K562 (cell line): ENCODE measurements around the gene MRPL42. TPM values are rescaled to one million over a fixed set of nuclear protein-coding genes. Genes with fewer than 3 reads are reported as not detected.

Source experiments
- ATAC-seq: fragments of 200-7000 bp; cut with Tn5 transposase; 3 replicates; pipeline ENCODE4 v1.9.1; 2020; ENCODE audit warnings: moderate library complexity
- BruUV-seq: library from RNA; stranded (reverse); fragments of 400-500 nt; replicated peaks from 2 replicates; lab custom pipeline; 2021; lab: Mats Ljungman, UMichigan
- CTCF ChIA-PET: fragments of 300-600 bp; formaldehyde crosslinking; extraction: SDS; loops from one replicate; lab custom pipeline; 2021; ENCODE audit warnings: low intra/inter-chr PET ratio; lab: Yijun Ruan, JAX
- POLR2A ChIA-PET: fragments of 300-600, 350-650 bp; sonication (Branson Sonifier 250); formaldehyde crosslinking; extraction: SDS; loops from one replicate; lab custom pipeline; 2021; ENCODE audit warnings: antibody characterized with exemption, inconsistent platforms; lab: Yijun Ruan, JAX
- DNase-seq, 4 experiments: peaks; one replicate each; pipeline versions ENCODE4 v3.0.0 to v3.0.0-alpha.2; 2011 to 2018; ENCODE audit warnings: low spot score in 3 of 4, mixed read lengths in 3 of 4; ENCODE audit errors: extremely low read depth in 1 of 4
- FAIRE-seq: peaks from 2 replicates; lab custom pipeline; 2011; peaks lifted over from hg19 to GRCh38; lab: Jason Lieb, UNC
- H2AFZ ChIP-seq: 2 replicates; pipeline ENCODE4 v1.6.0; 2011; ENCODE audit warnings: low read depth, low read length, control low read depth, inconsistent platforms
- H3K27ac ChIP-seq: fragments of 200-600 bp; 3 replicates; pipeline ENCODE4 v1.8.0; 2011; ENCODE audit warnings: low read depth, mild to moderate bottlenecking, control low read depth, inconsistent platforms, low read length, moderate library complexity, mixed read lengths; ENCODE audit errors: extremely low read depth
- H3K27me3 ChIP-seq, 2 experiments: fragments of 300-600 bp in 1 of 2; 2 replicates in 1 of 2; 3 replicates in 1 of 2; pipeline versions ENCODE4 v1.6.0 to v1.8.0; 2011; ENCODE audit warnings: inconsistent platforms in 2 of 2, low read length in 2 of 2, mild to moderate bottlenecking in 1 of 2, mixed read lengths in 1 of 2, moderate library complexity in 1 of 2; ENCODE audit not compliant: control insufficient read depth in 2 of 2, insufficient read depth in 2 of 2
- H3K36me3 ChIP-seq: fragments of 300-600 bp; 3 replicates; pipeline ENCODE4 v1.8.0; 2011; ENCODE audit warnings: mild to moderate bottlenecking, low read length, inconsistent platforms; ENCODE audit not compliant: control insufficient read depth, insufficient read depth
- H3K4me1 ChIP-seq, 2 experiments: fragments of 200-600 bp in 1 of 2; replicated peaks in 1 of 2; 2 replicates in 1 of 2; 3 replicates in 1 of 2; pipeline versions ENCODE4 v1.5.1 to v1.8.0; 2011; ENCODE audit warnings: inconsistent platforms in 2 of 2, low read length in 2 of 2, mild to moderate bottlenecking in 1 of 2, mixed read lengths in 1 of 2, moderate library complexity in 1 of 2; ENCODE audit not compliant: control insufficient read depth in 2 of 2, insufficient read depth in 2 of 2
- H3K4me2 ChIP-seq: 2 replicates; pipeline ENCODE4 v1.6.1; 2011; ENCODE audit warnings: low read length, control low read depth, inconsistent platforms, mixed read lengths; ENCODE audit not compliant: insufficient read depth
- H3K4me3 ChIP-seq: fragments of 200-600 bp; sonication (generic), shearing (Covaris generic); 2 replicates; pipeline ENCODE4 v1.5.1; 2016; ENCODE audit warnings: control low read depth, inconsistent platforms
- H3K79me2 ChIP-seq: fragments of 200-600 bp; 3 replicates; pipeline ENCODE4 v1.8.0; 2011; ENCODE audit warnings: low read length, inconsistent platforms; ENCODE audit not compliant: control insufficient read depth, insufficient read depth
- H3K9ac ChIP-seq, 2 experiments: 2 replicates each; pipeline versions ENCODE4 v1.6.0 to v1.6.1; 2011; ENCODE audit warnings: low read depth in 2 of 2, low read length in 2 of 2, control low read depth in 1 of 2, inconsistent platforms in 1 of 2, mild to moderate bottlenecking in 1 of 2, mixed read lengths in 1 of 2; ENCODE audit not compliant: insufficient read depth in 1 of 2
- H3K9me1 ChIP-seq: one replicate; pipeline ENCODE4 v1.6.0; 2011; ENCODE audit warnings: inconsistent platforms, mild to moderate bottlenecking, low read length, moderate library complexity; ENCODE audit not compliant: control insufficient read depth, insufficient read depth
- H3K9me3 ChIP-seq: replicated peaks from 2 replicates; pipeline ENCODE4 v1.5.1; 2011; ENCODE audit warnings: low read depth, low read length, inconsistent platforms; ENCODE audit not compliant: control insufficient read depth, insufficient read depth
- H4K20me1 ChIP-seq: replicated peaks from 2 replicates; pipeline ENCODE4 v1.6.1; 2011; ENCODE audit warnings: low read length, inconsistent platforms, mixed read lengths; ENCODE audit not compliant: control insufficient read depth, insufficient read depth
- RBM25 ChIP-seq: fragments of 200-400 bp; formaldehyde crosslinking; IDR thresholded peaks from 2 replicates; pipeline ENCODE4 v1.6.1; 2018; ENCODE audit warnings: low read length, low read depth, moderate library complexity; ENCODE audit not compliant: severe bottlenecking
- ZNF121 ChIP-seq: sonication (generic); formaldehyde crosslinking; conservative IDR thresholded peaks from 2 replicates; pipeline ENCODE4 v1.8.0; 2022; ENCODE audit warnings: missing genetic modification reagents
- WGBS: fragments of 100-300 bp; shearing (Covaris generic); methylation state at CpG from one replicate; pipeline ENCODE4 v1.1.6; 2016; ENCODE audit warnings: low coverage, mixed read lengths; ENCODE audit not compliant: insufficient coverage; ENCODE audit errors: missing lambda C conversion rate; 5-methylcytosine and 5-hydroxymethylcytosine counted together
- in situ Hi-C: fragments of 300-500 bp; cut with MboI; formaldehyde crosslinking; loops from 4 replicates; pipeline ENCODE4 v1.15.0; 2018; ENCODE audit warnings: inconsistent platforms, mixed read lengths
- intact Hi-C: fragments of 100-400 bp; cut with micrococcal nuclease; formaldehyde crosslinking; loops from 2 replicates; pipeline ENCODE4 v1.14.2; 2022
- polyA plus RNA-seq, 8 experiments: library from polyadenylated mRNA; depleted of rRNA in 4 of 8; stranded (reverse) in 5 of 8; unstranded in 3 of 8; fragments of >200 nt; fragmentation: Nextera tagmentation in 2 of 8; fragmentation: Illumina TruSeq in 1 of 8; extraction: Ambion mirVana in 2 of 8; extraction: Trizol in 1 of 8; gene quantifications; 2 replicates each; pipeline versions ENCODE4 v1.2.1 to v1.2.3, GENCODE V29; 2011 to 2014; ENCODE audit warnings: inconsistent platforms in 1 of 8, missing spikeins in 1 of 8
- total RNA-seq, 7 experiments: library from RNA; depleted of rRNA in 6 of 7; stranded (reverse); fragments of >200 nt in 6 of 7; fragmentation: Illumina TruSeq in 2 of 7; extraction: Trizol in 2 of 7; gene quantifications; 2 replicates each; pipeline versions ENCODE4 v1.2.1 to v1.2.3, GENCODE V29; 2011 to 2021; ENCODE audit warnings: low replicate concordance in 1 of 7
- TF ChIP-seq, protein P1 (sequence below): fragments of 450-650 bp; IDR thresholded peaks from 2 replicates; pipeline ENCODE4 v1.6.1; 2016; ENCODE audit warnings: low read depth
- TF ChIP-seq, protein P2 (sequence below): IDR thresholded peaks from 3 replicates; pipeline ENCODE4 v1.6.1; 2011; ENCODE audit warnings: borderline replicate concordance, mild to moderate bottlenecking; ENCODE audit not compliant: insufficient read length, insufficient read depth

MRPL42 gene
- total and polyA plus RNA-seq, 9 of the 15 experiments (the other 6 are each of a cell fraction or from before 2014, with no cell fraction given), result 104 to 806 (median 218) TPM

GRCh38 chr12:93417967-93418480, 49.3 kb upstream of the MRPL42 start:
- H3K4me1 ChIP-seq, result peaks cover 3 to 14% of the 10 kb centered on the region in 2 experiments; a peak in 2 of 5 replicates
- no peak for ATAC-seq
- WGBS, result 89% methylated on average over 4 of the region's 4 CpGs

More at GRCh38 chr12:93417967-93418480, 49.3 kb upstream of the MRPL42 start:
- intact Hi-C loops (loop anchor here (5.0 kb wide), 3 partner anchors 391 to 631 kb away; no protein-coding TSS in a partner anchor), in situ Hi-C loops (loop anchor here (25.0 kb wide), 2 partner anchors 431 to 631 kb away; no protein-coding TSS in a partner anchor)
- Histone ChIP-seq H2AFZ (no peak overlapping the region), H3K79me2 (peaks cover 97% of the 10 kb centered on the region), H3K4me2 (no peak overlapping the region), H3K4me3 (no peak overlapping the region), H3K9me1 (no peaks in the 10 kb centered on the region), H3K27me3 (no peaks in the 10 kb centered on the region), H3K27ac (no peak overlapping the region), H4K20me1 (peaks cover 20% of the 10 kb centered on the region), H3K9me3 (no peaks in the 10 kb centered on the region), H3K36me3 (peaks cover 10% of the 10 kb centered on the region; the same call in 2 of the 3 replicates), H3K9ac (no peak overlapping the region)
- POLR2A ChIA-PET, result no interaction called here
- BruUV-seq, result no TSS peak
- DNase-seq (no peak), FAIRE-seq (no peak)
- TF ChIP-seq, protein P1, sequence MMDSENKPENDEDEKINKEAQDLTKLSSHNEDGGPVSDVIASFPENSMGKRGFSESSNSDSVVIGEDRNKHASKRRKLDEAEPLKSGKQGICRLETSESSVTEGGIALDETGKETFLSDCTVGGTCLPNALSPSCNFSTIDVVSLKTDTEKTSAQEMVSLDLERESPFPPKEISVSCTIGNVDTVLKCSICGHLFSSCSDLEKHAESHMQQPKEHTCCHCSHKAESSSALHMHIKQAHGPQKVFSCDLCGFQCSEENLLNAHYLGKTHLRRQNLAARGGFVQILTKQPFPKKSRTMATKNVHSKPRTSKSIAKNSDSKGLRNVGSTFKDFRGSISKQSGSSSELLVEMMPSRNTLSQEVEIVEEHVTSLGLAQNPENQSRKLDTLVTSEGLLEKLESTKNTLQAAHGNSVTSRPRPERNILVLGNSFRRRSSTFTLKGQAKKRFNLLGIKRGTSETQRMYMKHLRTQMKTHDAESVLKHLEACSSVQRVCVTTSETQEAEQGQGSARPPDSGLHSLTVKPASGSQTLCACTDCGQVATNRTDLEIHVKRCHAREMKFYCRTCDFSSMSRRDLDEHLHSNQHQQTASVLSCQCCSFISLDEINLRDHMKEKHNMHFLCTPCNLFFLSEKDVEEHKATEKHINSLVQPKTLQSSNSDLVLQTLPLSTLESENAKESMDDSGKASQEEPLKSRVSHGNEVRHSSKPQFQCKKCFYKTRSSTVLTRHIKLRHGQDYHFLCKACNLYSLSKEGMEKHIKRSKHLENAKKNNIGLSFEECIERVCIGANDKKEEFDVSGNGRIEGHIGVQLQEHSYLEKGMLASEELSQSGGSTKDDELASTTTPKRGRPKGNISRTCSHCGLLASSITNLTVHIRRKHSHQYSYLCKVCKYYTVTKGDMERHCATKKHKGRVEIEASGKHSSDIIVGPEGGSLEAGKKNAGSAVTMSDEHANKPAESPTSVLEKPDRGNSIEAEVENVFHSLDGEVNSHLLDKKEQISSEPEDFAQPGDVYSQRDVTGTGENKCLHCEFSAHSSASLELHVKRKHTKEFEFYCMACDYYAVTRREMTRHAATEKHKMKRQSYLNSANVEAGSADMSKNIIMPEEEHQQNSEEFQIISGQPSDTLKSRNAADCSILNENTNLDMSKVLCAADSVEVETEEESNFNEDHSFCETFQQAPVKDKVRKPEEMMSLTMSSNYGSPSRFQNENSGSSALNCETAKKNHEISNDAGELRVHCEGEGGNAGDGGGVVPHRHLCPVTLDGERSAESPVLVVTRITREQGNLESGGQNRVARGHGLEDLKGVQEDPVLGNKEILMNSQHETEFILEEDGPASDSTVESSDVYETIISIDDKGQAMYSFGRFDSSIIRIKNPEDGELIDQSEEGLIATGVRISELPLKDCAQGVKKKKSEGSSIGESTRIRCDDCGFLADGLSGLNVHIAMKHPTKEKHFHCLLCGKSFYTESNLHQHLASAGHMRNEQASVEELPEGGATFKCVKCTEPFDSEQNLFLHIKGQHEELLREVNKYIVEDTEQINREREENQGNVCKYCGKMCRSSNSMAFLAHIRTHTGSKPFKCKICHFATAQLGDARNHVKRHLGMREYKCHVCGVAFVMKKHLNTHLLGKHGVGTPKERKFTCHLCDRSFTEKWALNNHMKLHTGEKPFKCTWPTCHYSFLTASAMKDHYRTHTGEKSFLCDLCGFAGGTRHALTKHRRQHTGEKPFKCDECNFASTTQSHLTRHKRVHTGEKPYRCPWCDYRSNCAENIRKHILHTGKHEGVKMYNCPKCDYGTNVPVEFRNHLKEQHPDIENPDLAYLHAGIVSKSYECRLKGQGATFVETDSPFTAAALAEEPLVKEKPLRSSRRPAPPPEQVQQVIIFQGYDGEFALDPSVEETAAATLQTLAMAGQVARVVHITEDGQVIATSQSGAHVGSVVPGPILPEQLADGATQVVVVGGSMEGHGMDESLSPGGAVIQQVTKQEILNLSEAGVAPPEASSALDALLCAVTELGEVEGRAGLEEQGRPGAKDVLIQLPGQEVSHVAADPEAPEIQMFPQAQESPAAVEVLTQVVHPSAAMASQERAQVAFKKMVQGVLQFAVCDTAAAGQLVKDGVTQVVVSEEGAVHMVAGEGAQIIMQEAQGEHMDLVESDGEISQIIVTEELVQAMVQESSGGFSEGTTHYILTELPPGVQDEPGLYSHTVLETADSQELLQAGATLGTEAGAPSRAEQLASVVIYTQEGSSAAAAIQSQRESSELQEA, result no peak
- TF ChIP-seq, protein P2, sequence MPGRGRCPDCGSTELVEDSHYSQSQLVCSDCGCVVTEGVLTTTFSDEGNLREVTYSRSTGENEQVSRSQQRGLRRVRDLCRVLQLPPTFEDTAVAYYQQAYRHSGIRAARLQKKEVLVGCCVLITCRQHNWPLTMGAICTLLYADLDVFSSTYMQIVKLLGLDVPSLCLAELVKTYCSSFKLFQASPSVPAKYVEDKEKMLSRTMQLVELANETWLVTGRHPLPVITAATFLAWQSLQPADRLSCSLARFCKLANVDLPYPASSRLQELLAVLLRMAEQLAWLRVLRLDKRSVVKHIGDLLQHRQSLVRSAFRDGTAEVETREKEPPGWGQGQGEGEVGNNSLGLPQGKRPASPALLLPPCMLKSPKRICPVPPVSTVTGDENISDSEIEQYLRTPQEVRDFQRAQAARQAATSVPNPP, result no peak
- TF ChIP-seq ZNF121 (CRISPR knock-in tag), result peak; percentile 91
- peak; percentile 55 for TF ChIP-seq RBM25
- CTCF ChIA-PET, result interaction anchor here (2.6 kb wide), 1 partner anchor 633 kb away, joined by 11 read pairs; no protein-coding TSS in a partner anchor
